B cell (primary cell): ENCODE results near the gene JMJD1C. TPM values are rescaled to one million over a fixed set of nuclear protein-coding genes. Genes with fewer than 3 reads are reported as not detected.

ENCODE experiments used
- ATAC-seq: fragments of 200-7000 bp; cut with Tn5 transposase; one replicate; pipeline ENCODE4 v1.10.0; 2021; ENCODE audit warnings: low read depth, mild to moderate bottlenecking, moderate number of reproducible peaks, moderate library complexity
- CTCF ChIA-PET: fragments of 350-600 bp; sonication (Branson Sonifier 250); formaldehyde crosslinking; loops from one replicate; lab custom pipeline; 2021; ENCODE audit warnings: antibody characterized with exemption, inconsistent platforms; lab: Charles Lee
- POLR2A ChIA-PET: fragments of 350-600 bp; sonication (Branson Sonifier 250); formaldehyde crosslinking; loops from one replicate; lab custom pipeline; 2021; ENCODE audit warnings: antibody characterized with exemption; lab: Charles Lee
- DNase-seq: peaks from one replicate; pipeline ENCODE4 v3.0.0; 2013
- H2AFZ ChIP-seq: 2 replicates; pipeline ENCODE4 v1.6.1; 2012; ENCODE audit warnings: mild to moderate bottlenecking, low read depth, low read length; ENCODE audit not compliant: insufficient read depth, poor library complexity, severe bottlenecking
- H3K27ac ChIP-seq, 2 donors: 1 replicate in 1 of 2; 2 replicates in 1 of 2; pipeline ENCODE4 v1.5.1; 2012 to 2013; ENCODE audit warnings: low read length in 2 of 2, mild to moderate bottlenecking in 2 of 2, moderate library complexity in 1 of 2
- H3K27me3 ChIP-seq, 4 experiments: fragments of 200-600 bp in 1 of 4; sonication (generic) in 1 of 4; replicated peaks in 1 of 4; 1 replicate in 2 of 4; 2 replicates in 2 of 4; pipeline versions ENCODE4 v1.6.1 to v1.7.0; 2013 to 2016; ENCODE audit warnings: low read length in 3 of 4, mild to moderate bottlenecking in 2 of 4, mixed read lengths in 1 of 4, moderate library complexity in 1 of 4; ENCODE audit not compliant: insufficient read depth in 4 of 4, control insufficient read depth in 3 of 4; ENCODE audit errors: control extremely low read depth in 1 of 4
- H3K36me3 ChIP-seq, 2 experiments: replicated peaks in 1 of 2; 1 replicate in 1 of 2; 2 replicates in 1 of 2; pipeline versions ENCODE4 v1.6.1 to v1.7.1; 2013; ENCODE audit warnings: low read length in 1 of 2; ENCODE audit not compliant: insufficient read depth in 2 of 2, control insufficient read depth in 1 of 2; ENCODE audit errors: control extremely low read depth in 1 of 2, extremely low read depth in 1 of 2
- H3K4me1 ChIP-seq, 2 donors: fragments of 200-600 bp in 1 of 2; sonication (generic) in 1 of 2; 1 replicate in 1 of 2; 2 replicates in 1 of 2; pipeline versions ENCODE4 v1.5.1 to v1.6.1; 2013 to 2017; ENCODE audit warnings: low read length in 2 of 2; ENCODE audit not compliant: control insufficient read depth in 2 of 2, insufficient read depth in 2 of 2
- H3K4me2 ChIP-seq: replicated peaks from 2 replicates; pipeline ENCODE3; 2012; ENCODE audit warnings: mild to moderate bottlenecking, low read depth, low read length; ENCODE audit not compliant: poor library complexity, severe bottlenecking
- H3K4me3 ChIP-seq, 5 experiments: fragments of 200-600 bp in 1 of 5; sonication (generic) in 1 of 5; 1 replicate in 3 of 5; 2 replicates in 2 of 5; pipeline versions ENCODE4 v1.5.1 to v1.7.0; 2011 to 2016; ENCODE audit warnings: low read length in 4 of 5, mild to moderate bottlenecking in 4 of 5, low read depth in 2 of 5, control low read depth in 1 of 5, moderate library complexity in 1 of 5; ENCODE audit not compliant: insufficient read depth in 1 of 5; ENCODE audit errors: control extremely low read depth in 1 of 5, extremely low read depth in 1 of 5
- H3K79me2 ChIP-seq: fragments of 200-600 bp; sonication (generic); one replicate; pipeline ENCODE4 v1.6.0; 2016; ENCODE audit warnings: low read length; ENCODE audit not compliant: control insufficient read depth, insufficient read depth
- H3K9ac ChIP-seq: fragments of 200-600 bp; sonication (generic); 2 replicates; pipeline ENCODE4 v1.6.1; 2017; ENCODE audit warnings: mild to moderate bottlenecking, low read length, moderate library complexity
- H3K9me3 ChIP-seq, 3 donors: one replicate each; pipeline versions ENCODE4 v1.6.1 to v1.7.1; 2013; ENCODE audit warnings: low read length in 2 of 3; ENCODE audit not compliant: control insufficient read depth in 2 of 3, insufficient read depth in 1 of 3; ENCODE audit errors: control extremely low read depth in 1 of 3
- H4K20me1 ChIP-seq: 2 replicates; pipeline ENCODE4 v1.6.0; 2012; ENCODE audit warnings: mild to moderate bottlenecking, low read length; ENCODE audit not compliant: insufficient read depth, control insufficient read depth, poor library complexity, severe bottlenecking
- H3K27ac Mint-ChIP-seq: one replicate; pipeline ENCODE4 v1.8.0; 2021; ENCODE audit warnings: mixed read lengths
- H3K27me3 Mint-ChIP-seq: one replicate; pipeline ENCODE4 v1.8.0; 2021; ENCODE audit warnings: mixed read lengths
- H3K4me1 Mint-ChIP-seq: one replicate; pipeline ENCODE4 v1.8.0; 2021; ENCODE audit warnings: mixed read lengths
- H3K4me3 Mint-ChIP-seq: one replicate; pipeline ENCODE4 v1.8.0; 2021; ENCODE audit warnings: mixed read lengths
- H3K9me3 Mint-ChIP-seq: one replicate; pipeline ENCODE4 v1.8.0; 2022; ENCODE audit warnings: mixed read lengths; ENCODE audit not compliant: insufficient read depth
- CTCF ChIP-seq: fragments of 200-600 bp; IDR thresholded peaks from one replicate; pipeline ENCODE4 v1.8.0; 2022; ENCODE audit warnings: antibody characterized with exemption, mild to moderate bottlenecking
- EZH2 ChIP-seq: IDR thresholded peaks from 2 replicates; pipeline ENCODE4 v1.6.1; 2012; ENCODE audit warnings: borderline replicate concordance, low read depth, mild to moderate bottlenecking, moderate library complexity, low read length; ENCODE audit not compliant: insufficient read depth, poor library complexity, severe bottlenecking
- WGBS: methylation state at CpG from one replicate; pipeline ENCODE4 v1.1.5; 2013; ENCODE audit warnings: missing lambda C conversion rate; ENCODE audit not compliant: insufficient coverage; 5-methylcytosine and 5-hydroxymethylcytosine counted together
- intact Hi-C: fragments of 100-400 bp; cut with micrococcal nuclease; formaldehyde crosslinking; loops from one replicate; pipeline ENCODE4 v1.10.0; 2022
- polyA plus RNA-seq: library from polyadenylated mRNA; depleted of rRNA; stranded (reverse); fragments of >200 nt; gene quantifications from 2 replicates; pipeline ENCODE4 v1.2.3, GENCODE V29; 2012
- total RNA-seq, 2 donors: library from RNA; stranded (reverse); fragments of 120-200 nt in 1 of 2; gene quantifications; 1 replicate in 1 of 2; 2 replicates in 1 of 2; pipeline versions ENCODE4 v1.2.3 to v1.2.4, GENCODE V29; 2013 to 2022

The JMJD1C gene
- total and polyA plus RNA-seq, 2 donors (not counting 1 experiment from before 2014, with no cell fraction given), result 81.8 to 235 TPM

GRCh38 chr10:63491588-63492316 lies 26.0 kb upstream of the JMJD1C start:
- Histone ChIP-seq H4K20me1 (peaks cover 13% of the 10 kb centered on the region), H3K36me3 (no peaks in the 10 kb centered on the region), H3K4me2 (no peak overlapping the region), H2AFZ (no peak overlapping the region), H3K27me3 (no peaks in the 10 kb centered on the region), H3K4me1 (peaks cover 0 to under 1% of the 10 kb centered on the region in 2 donors), H3K9ac (no peak overlapping the region), H3K27ac (no peak overlapping the region), H3K79me2 (peaks cover 64% of the 10 kb centered on the region), H3K9me3 (peaks cover 0 to 4% (median 0%) of the 10 kb centered on the region in 3 donors), H3K4me3 (no peak overlapping the region)
- WGBS, result 96% methylated on average over 4 of the region's 8 CpGs
- peaks cover 9% of the 10 kb centered on the region for H3K4me1 Mint-ChIP-seq
- ATAC-seq, result no peak
- intact Hi-C loops, result no loop called here
- H3K9me3 Mint-ChIP-seq, result no peaks in the 10 kb centered on the region
- DNase-seq, result no peak
- CTCF ChIA-PET, result interaction anchor here (0.7 to 2.1 kb wide), 2 partner anchors 18 to 81 kb away, joined by 3 to 4 read pairs; no protein-coding TSS in a partner anchor
- H3K4me3 Mint-ChIP-seq, result no peak overlapping the region
- no peaks in the 10 kb centered on the region for H3K27me3 Mint-ChIP-seq
- TF ChIP-seq CTCF, result no peak
- no peak for TF ChIP-seq EZH2
- POLR2A ChIA-PET, result no interaction called here
- H3K27ac Mint-ChIP-seq, result no peak overlapping the region

- no peak overlapping the region for H3K27ac Mint-ChIP-seq
- POLR2A ChIA-PET, result no interaction called here
Measured at GRCh38 chr10:63489838-63490237, 24.1 kb upstream of the JMJD1C start.

More at GRCh38 chr10:63489838-63490237, 24.1 kb upstream of the JMJD1C start:
- Mint-ChIP-seq H3K4me1 (peaks cover 2% of the 10 kb centered on the region), H3K4me3 (no peak overlapping the region), H3K27me3 (no peaks in the 10 kb centered on the region), H3K9me3 (no peaks in the 10 kb centered on the region)
- no peak for TF ChIP-seq EZH2
- TF ChIP-seq CTCF, result no peak
- intact Hi-C loops, result no loop called here
- Histone ChIP-seq H3K27me3 (no peaks in the 10 kb centered on the region), H4K20me1 (peaks cover 21% of the 10 kb centered on the region), H2AFZ (no peak overlapping the region), H3K79me2 (peaks cover 57% of the 10 kb centered on the region), H3K27ac (no peak overlapping the region), H3K4me1 (peaks cover 0 to 3% of the 10 kb centered on the region in 2 donors), H3K36me3 (no peaks in the 10 kb centered on the region), H3K9me3 (peaks cover 0 to 4% (median 0%) of the 10 kb centered on the region in 3 donors), H3K9ac (no peak overlapping the region), H3K4me3 (no peak overlapping the region), H3K4me2 (no peak overlapping the region)
- ATAC-seq (no peak), DNase-seq (no peak)
- CTCF ChIA-PET, result interaction anchor here (0.7 to 2.1 kb wide), 3 partner anchors 8 to 273 kb away, joined by 3 to 4 read pairs (median 3); no protein-coding TSS in a partner anchor
- 93% methylated on average over 2 of the region's 3 CpGs for WGBS
